Neural cell (in vitro differentiated cells): ENCODE data around the gene PANX1. TPM values are rescaled to one million over a fixed set of nuclear protein-coding genes. Genes with fewer than 3 reads are reported as not detected.

Experiments
- H2AFZ ChIP-seq: fragments of 200-600, 300-800 bp; sonication (generic), shearing (Covaris generic); 2 replicates; pipeline ENCODE4 v1.6.0; 2014; ENCODE audit warnings: low read depth, mild to moderate bottlenecking, antibody characterized with exemption, low read length, moderate library complexity
- H3F3A ChIP-seq: fragments of 200-600 bp; shearing (Covaris generic); 2 replicates; pipeline ENCODE4 v1.6.1; 2016; ENCODE audit warnings: mild to moderate bottlenecking, moderate library complexity, mixed read lengths, antibody characterized with exemption, low read length; ENCODE audit not compliant: insufficient read depth, poor library complexity, severe bottlenecking
- H3K27ac ChIP-seq: fragments of 200-600, 300-800 bp; sonication (generic), shearing (Covaris generic); 2 replicates; pipeline ENCODE4 v1.5.1; 2014; ENCODE audit warnings: mild to moderate bottlenecking, low read length, moderate library complexity
- H3K27me3 ChIP-seq: fragments of 300-800, 200-600 bp; sonication (generic), shearing (Covaris generic); 2 replicates; pipeline ENCODE4 v1.6.0; 2014; ENCODE audit warnings: mild to moderate bottlenecking, low read depth, low read length, moderate library complexity; ENCODE audit not compliant: insufficient read depth
- H3K36me3 ChIP-seq: fragments of 300-800, 200-600 bp; sonication (generic), shearing (Covaris generic); 2 replicates; pipeline ENCODE4 v1.5.1; 2014; ENCODE audit warnings: mild to moderate bottlenecking, antibody characterized with exemption, low read length, moderate library complexity; ENCODE audit not compliant: insufficient read depth
- H3K4me2 ChIP-seq: fragments of 300-800, 200-600 bp; sonication (generic), shearing (Covaris generic); 2 replicates; pipeline ENCODE4 v1.6.0; 2014; ENCODE audit warnings: mild to moderate bottlenecking, low read length
- H3K4me3 ChIP-seq: fragments of 300-800, 200-600 bp; sonication (generic), shearing (Covaris generic); 2 replicates; pipeline ENCODE4 v1.5.1; 2014; ENCODE audit warnings: mild to moderate bottlenecking, low read length, moderate library complexity
- H3K79me2 ChIP-seq: fragments of 200-600 bp; shearing (Covaris generic); replicated peaks from 2 replicates; pipeline ENCODE4 v1.6.0; 2014; ENCODE audit warnings: mild to moderate bottlenecking, low read length, moderate library complexity; ENCODE audit not compliant: insufficient read depth
- H3K9ac ChIP-seq: fragments of 300-800, 200-600 bp; sonication (generic), shearing (Covaris generic); 2 replicates; pipeline ENCODE4 v1.6.1; 2016; ENCODE audit warnings: mild to moderate bottlenecking, low read length, mixed read lengths
- H3K9me2 ChIP-seq: fragments of 200-600 bp; shearing (Covaris generic); 2 replicates; pipeline ENCODE4 v1.6.1; 2016; ENCODE audit warnings: mild to moderate bottlenecking, low read length, mixed read lengths; ENCODE audit not compliant: insufficient read depth
- H3K9me3 ChIP-seq: fragments of 200-600, 300-800 bp; sonication (generic), shearing (Covaris generic); 2 replicates; pipeline ENCODE4 v1.6.1; 2016; ENCODE audit warnings: mild to moderate bottlenecking, mixed run types, low read length, moderate library complexity, mixed read lengths
- H4K20me1 ChIP-seq: fragments of 200-600 bp; shearing (Covaris generic); 2 replicates; pipeline ENCODE4 v1.6.1; 2016; ENCODE audit warnings: mild to moderate bottlenecking, mixed run types; ENCODE audit not compliant: insufficient read depth
- CTCF ChIP-seq: fragments of 450-650 bp; IDR thresholded peaks from 2 replicates; pipeline ENCODE4 v1.5.1; 2014; ENCODE audit warnings: antibody characterized with exemption, mild to moderate bottlenecking, moderate library complexity; ENCODE audit not compliant: poor library complexity, severe bottlenecking
- EP300 ChIP-seq: fragments of 450-650 bp; conservative IDR thresholded peaks from 2 replicates; pipeline ENCODE4 v1.6.1; 2014; ENCODE audit warnings: antibody characterized with exemption, mild to moderate bottlenecking, moderate library complexity; ENCODE audit not compliant: poor library complexity, severe bottlenecking
- EZH2 ChIP-seq: fragments of 200-600, 300-800 bp; shearing (Covaris generic), sonication (generic); IDR thresholded peaks from 2 replicates; pipeline ENCODE4 v1.6.1; 2014; ENCODE audit warnings: antibody characterized with exemption, low read length, borderline replicate concordance, mild to moderate bottlenecking; ENCODE audit not compliant: insufficient read depth, poor library complexity, severe bottlenecking
- MXI1 ChIP-seq: fragments of 450-650 bp; conservative IDR thresholded peaks from 2 replicates; pipeline ENCODE4 v1.6.1; 2014; ENCODE audit warnings: antibody characterized with exemption, mild to moderate bottlenecking; ENCODE audit not compliant: poor library complexity, severe bottlenecking
- POLR2AphosphoS5 ChIP-seq: IDR thresholded peaks from 2 replicates; pipeline ENCODE4 v1.6.1; 2012
- RAD21 ChIP-seq: fragments of 450-650 bp; conservative IDR thresholded peaks from 2 replicates; pipeline ENCODE4 v1.6.1; 2014; ENCODE audit warnings: antibody characterized with exemption, mild to moderate bottlenecking, moderate library complexity
- REST ChIP-seq: IDR thresholded peaks from 2 replicates; pipeline ENCODE4 v1.6.1; 2012; ENCODE audit warnings: borderline replicate concordance
- SMC3 ChIP-seq: fragments of 450-650 bp; conservative IDR thresholded peaks from 2 replicates; pipeline ENCODE4 v1.6.1; 2014; ENCODE audit warnings: antibody characterized with exemption, mild to moderate bottlenecking, moderate library complexity; ENCODE audit not compliant: poor library complexity
- TAF1 ChIP-seq: IDR thresholded peaks from 2 replicates; pipeline ENCODE4 v1.6.1; 2012; ENCODE audit warnings: low read depth
- polyA plus RNA-seq: library from polyadenylated mRNA; depleted of rRNA; stranded (reverse); fragments of >200 nt; gene quantifications from 2 replicates; pipeline ENCODE4 v1.2.3, GENCODE V29; 2014

PANX1 gene
- polyA plus RNA-seq, 1 donor from 2014 or later: 48.0 TPM

GRCh38 chr11:94201004-94201465 lies 72.4 kb downstream of the PANX1 start:
- no peak for TF ChIP-seq CTCF
- TF ChIP-seq SMC3: no peak
- no peak for TF ChIP-seq POLR2AphosphoS5
- no peak for TF ChIP-seq RAD21
- H3K4me2 ChIP-seq: no peak overlapping the region

GRCh38 chr11:94203070-94203469 lies 74.4 kb downstream of the PANX1 start:
- H3F3A ChIP-seq: no peaks in the 10 kb centered on the region
- no peak overlapping the region for H3K4me2 ChIP-seq
- H3K9ac ChIP-seq: no peak overlapping the region
- no peak overlapping the region for H3K27ac ChIP-seq
- H3K27me3 ChIP-seq: no peaks in the 10 kb centered on the region
- H3K9me3 ChIP-seq: no peaks in the 10 kb centered on the region
- H3K4me3 ChIP-seq: no peak overlapping the region
- no peaks in the 10 kb centered on the region for H4K20me1 ChIP-seq
- no peak for TF ChIP-seq SMC3
- TF ChIP-seq EP300: no peak
- TF ChIP-seq RAD21: no peak
- TF ChIP-seq CTCF: no peak
- no peak for TF ChIP-seq EZH2
- no peak for TF ChIP-seq TAF1
- TF ChIP-seq MXI1: no peak
- no peak for TF ChIP-seq POLR2AphosphoS5
- no peak for TF ChIP-seq REST
- no peaks in the 10 kb centered on the region for H3K36me3 ChIP-seq
- H3K9me2 ChIP-seq: no peaks in the 10 kb centered on the region
- H3K79me2 ChIP-seq: no peaks in the 10 kb centered on the region
- no peak overlapping the region for H2AFZ ChIP-seq

More at GRCh38 chr11:94201004-94201465, 72.4 kb downstream of the PANX1 start:
- Histone ChIP-seq H3F3A (no peaks in the 10 kb centered on the region), H4K20me1 (no peaks in the 10 kb centered on the region), H3K27ac (no peak overlapping the region), H3K79me2 (no peaks in the 10 kb centered on the region), H3K9me3 (no peaks in the 10 kb centered on the region), H3K36me3 (no peaks in the 10 kb centered on the region), H3K9ac (no peak overlapping the region), H2AFZ (no peak overlapping the region), H3K9me2 (no peaks in the 10 kb centered on the region), H3K27me3 (no peaks in the 10 kb centered on the region), H3K4me3 (no peak overlapping the region)
